Naive B cell (primary cell): ENCODE data around the gene RNASE11. TPM values are rescaled to one million over a fixed set of nuclear protein-coding genes. Genes with fewer than 3 reads are reported as not detected.
"Not testable (repeated sequence)": the region's sequence is repeated elsewhere in the genome, so short reads cannot be mapped to it uniquely, and the experiment has no call there.

Source experiments
- ATAC-seq, 2 donors: fragments of 150-1000 bp; cut with Tn5 transposase; 2 replicates each; pipeline ENCODE4 v1.10.0; 2021; ENCODE audit warnings: low read depth in 2 of 2, mild to moderate bottlenecking in 2 of 2, moderate library complexity in 2 of 2
- DNase-seq: peaks from one replicate; pipeline ENCODE4 v3.0.0; 2022
- H3K27ac Mint-ChIP-seq, 6 donors: one replicate each; pipeline ENCODE4 v1.8.0; 2020 to 2022; ENCODE audit warnings: mild to moderate bottlenecking in 6 of 6, mixed read lengths in 6 of 6, moderate library complexity in 5 of 6, inconsistent platforms in 2 of 6
- H3K27me3 Mint-ChIP-seq, 3 donors: one replicate each; pipeline ENCODE4 v1.8.0; 2021 to 2022; ENCODE audit warnings: mixed read lengths in 3 of 3, mild to moderate bottlenecking in 1 of 3
- H3K36me3 Mint-ChIP-seq, 2 donors: one replicate each; pipeline ENCODE4 v1.8.0; 2020 to 2022; ENCODE audit warnings: mixed read lengths in 2 of 2, inconsistent platforms in 1 of 2, mild to moderate bottlenecking in 1 of 2
- H3K4me1 Mint-ChIP-seq, 3 donors: one replicate each; pipeline ENCODE4 v1.8.0; 2020 to 2022; ENCODE audit warnings: mixed read lengths in 3 of 3, inconsistent platforms in 1 of 3, mild to moderate bottlenecking in 1 of 3, moderate library complexity in 1 of 3
- H3K4me3 Mint-ChIP-seq, 8 donors: one replicate each; pipeline ENCODE4 v1.8.0; 2020 to 2022; ENCODE audit warnings: mild to moderate bottlenecking in 8 of 8, mixed read lengths in 8 of 8, moderate library complexity in 8 of 8, inconsistent platforms in 2 of 8
- H3K9me3 Mint-ChIP-seq, 7 donors: one replicate each; pipeline ENCODE4 v1.8.0; 2020 to 2022; ENCODE audit warnings: mixed read lengths in 7 of 7, mild to moderate bottlenecking in 5 of 7, inconsistent platforms in 2 of 7, moderate library complexity in 1 of 7
- polyA plus RNA-seq, 6 donors: library from polyadenylated mRNA; unstranded; fragments of 300-500 nt; fragmentation: Illumina TruSeq; gene quantifications; one replicate each; pipeline ENCODE4 v1.2.3, GENCODE V29; 2021; ENCODE audit warnings: low read depth in 6 of 6

Gene RNASE11
- polyA plus RNA-seq, 6 donors from 2014 or later: not detected

DNA sequence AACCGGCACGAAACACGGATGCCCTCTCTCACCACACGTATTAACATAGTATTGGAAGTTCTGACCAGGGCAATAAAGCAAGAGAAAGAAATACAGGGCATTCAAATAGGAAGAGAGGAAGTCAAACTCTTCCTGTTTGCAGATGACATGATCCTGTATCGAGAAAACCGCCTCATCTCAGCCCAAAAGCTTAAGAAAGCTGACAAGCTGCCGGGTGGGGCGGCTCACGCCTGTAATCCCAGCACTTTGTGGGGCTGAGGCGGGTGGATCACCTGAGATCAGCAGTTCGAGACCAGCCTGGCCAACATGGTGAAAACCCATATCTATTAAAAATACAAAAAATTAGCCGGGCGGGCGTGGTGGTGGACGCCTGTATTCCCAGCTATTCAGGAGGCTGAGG is 36.0 kb upstream of the RNASE11 start:
- H3K9me3 Mint-ChIP-seq: peaks cover 0 to 5% (median 0%) of the 10 kb centered on the region in 7 donors
- H3K27me3 Mint-ChIP-seq: peaks cover 5 to 74% (median 56%) of the 10 kb centered on the region in 3 donors
- DNase-seq: no peak
- H3K4me1 Mint-ChIP-seq: peaks cover 49 to 63% (median 54%) of the 10 kb centered on the region in 3 donors
- H3K27ac Mint-ChIP-seq: peak overlapping the region in 3 of 6 donors; percentile 4 to 99 (median 80)
- no peak for ATAC-seq
- H3K4me3 Mint-ChIP-seq: peak overlapping the region; percentile 34 to 94 (median 83)
- H3K36me3 Mint-ChIP-seq: no peaks in the 10 kb centered on the region

DNA sequence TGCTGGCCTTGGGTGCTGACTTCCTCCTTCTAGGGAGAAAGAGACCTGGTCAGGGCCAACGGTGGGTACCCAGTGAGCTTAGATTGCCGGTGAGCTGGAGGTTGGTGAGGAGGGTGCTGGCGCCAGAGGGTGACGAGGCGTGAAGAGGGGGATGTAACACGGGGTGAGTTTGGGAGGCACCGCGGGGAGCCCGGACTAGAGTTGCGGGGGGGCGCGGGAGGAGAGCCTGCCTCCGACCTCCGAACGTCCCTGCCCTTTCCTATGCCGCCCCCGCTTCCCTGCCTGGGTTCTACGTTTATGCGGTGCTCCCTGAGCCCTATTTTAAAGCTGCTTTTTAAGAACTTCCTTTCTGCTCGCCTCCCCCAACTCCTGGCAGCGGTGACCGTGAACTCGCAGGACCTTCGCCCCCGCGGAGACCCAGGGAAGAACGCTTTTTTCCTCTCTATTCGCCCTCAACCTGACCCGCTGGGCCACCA is 35.1 kb upstream of the RNASE11 start:
- H3K36me3 Mint-ChIP-seq: no peaks in the 10 kb centered on the region
- peak overlapping the region in 4 of 6 donors; percentile 60 to 99 (median 74) for H3K27ac Mint-ChIP-seq
- peak overlapping the region; percentile 64 to 92 (median 82) for H3K4me3 Mint-ChIP-seq
- H3K27me3 Mint-ChIP-seq: peaks cover 5 to 67% (median 52%) of the 10 kb centered on the region in 3 donors
- H3K4me1 Mint-ChIP-seq: peaks cover 45 to 54% (median 50%) of the 10 kb centered on the region in 3 donors
- DNase-seq (no peak), ATAC-seq (no peak)
- peaks cover 0 to 5% (median 0%) of the 10 kb centered on the region in 7 donors for H3K9me3 Mint-ChIP-seq

DNA sequence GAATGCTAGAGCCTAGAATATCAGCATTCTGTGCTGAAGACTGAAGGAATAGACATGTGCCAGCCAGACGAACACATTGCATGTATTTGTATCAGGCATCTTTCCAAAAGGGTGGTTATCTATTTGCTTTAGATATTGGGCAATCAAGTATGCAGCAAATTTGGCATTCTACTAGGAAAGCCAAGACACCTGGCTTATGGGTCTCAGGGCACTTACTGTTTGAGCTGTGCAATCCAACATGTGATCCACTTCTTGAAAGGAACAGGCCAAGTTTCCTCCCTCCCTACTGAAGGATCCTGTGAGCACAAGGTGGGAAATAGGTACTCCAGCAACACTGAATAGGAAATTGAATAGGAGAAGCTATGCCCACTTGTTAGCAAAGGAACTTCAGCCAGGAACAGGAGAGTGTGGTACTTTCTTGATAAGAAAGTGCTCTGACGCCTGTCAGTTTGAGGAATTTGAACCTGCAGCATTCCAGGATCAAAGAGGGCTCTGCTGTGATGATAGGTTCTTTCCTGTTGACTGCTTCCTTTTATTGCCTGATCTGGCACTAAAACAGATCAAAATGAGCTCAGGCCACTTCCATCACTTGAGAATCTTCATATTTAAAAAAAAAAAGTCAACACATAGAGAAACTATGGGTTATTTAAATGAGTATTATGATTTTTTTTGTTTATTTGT is 33.1 kb upstream of the RNASE11 start:
- Mint-ChIP-seq H3K9me3 (peaks cover 0 to 5% (median 0%) of the 10 kb centered on the region in 7 donors), H3K27me3 (peaks cover 5 to 50% (median 48%) of the 10 kb centered on the region in 3 donors), H3K36me3 (no peaks in the 10 kb centered on the region), H3K27ac (no peak overlapping the region), H3K4me1 (peaks cover 43 to 54% (median 44%) of the 10 kb centered on the region in 3 donors), H3K4me3 (no peak overlapping the region)
- DNase-seq: no peak
- no peak for ATAC-seq

DNA sequence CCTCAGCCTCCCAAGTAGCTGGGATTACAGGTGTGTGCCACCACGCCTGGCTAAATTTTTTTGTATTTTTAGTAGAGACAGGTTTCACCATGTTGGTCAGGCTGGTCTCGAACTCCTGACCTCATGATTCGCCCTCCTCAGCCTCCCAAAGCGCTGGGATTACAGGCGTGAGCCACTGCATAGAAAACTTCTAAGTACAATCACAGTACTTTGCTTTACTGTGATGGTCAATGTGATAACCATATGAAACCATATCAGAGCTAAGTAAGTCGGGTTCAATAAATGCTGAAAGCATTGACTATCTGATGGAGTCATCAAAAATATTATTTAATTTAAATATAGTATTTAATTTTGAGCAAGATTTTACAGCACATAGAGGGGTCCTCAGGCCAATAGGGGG is 31.9 kb upstream of the RNASE11 start:
- H3K4me1 Mint-ChIP-seq: peaks cover 33 to 42% (median 39%) of the 10 kb centered on the region in 3 donors
- H3K4me3 Mint-ChIP-seq, H3K27ac Mint-ChIP-seq, ATAC-seq, DNase-seq, H3K36me3 Mint-ChIP-seq, H3K9me3 Mint-ChIP-seq: not testable (repeated sequence)
- peaks cover 5 to 40% (median 38%) of the 10 kb centered on the region in 3 donors for H3K27me3 Mint-ChIP-seq

DNA sequence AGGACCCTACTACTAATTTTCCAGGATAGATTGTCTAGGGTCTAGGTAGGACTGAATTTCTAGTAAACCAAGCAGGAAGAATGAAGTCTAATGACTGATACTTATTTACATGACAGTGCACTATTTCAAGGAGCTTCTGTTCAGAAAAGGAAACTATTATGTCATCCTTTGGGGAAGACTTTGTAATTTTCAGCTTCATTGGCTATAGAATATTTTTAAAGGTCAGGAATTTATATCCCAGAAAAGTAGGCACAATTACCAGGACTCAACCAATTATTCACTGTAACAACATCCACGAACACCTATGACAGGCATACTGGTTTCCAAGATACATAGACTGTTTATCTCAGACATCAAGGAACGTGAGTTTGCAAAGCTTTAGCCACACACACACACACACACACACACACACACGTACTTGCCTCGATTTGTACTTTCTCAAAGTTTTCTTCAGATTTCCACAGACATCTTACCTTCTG is 30.5 kb upstream of the RNASE11 start:
- Mint-ChIP-seq H3K4me3 (peak overlapping the region in 1 of 8 donors; percentile 22), H3K9me3 (no peaks in the 10 kb centered on the region), H3K27me3 (peaks cover 5 to 27% (median 27%) of the 10 kb centered on the region in 3 donors), H3K36me3 (no peaks in the 10 kb centered on the region), H3K4me1 (peaks cover 19 to 30% (median 28%) of the 10 kb centered on the region in 3 donors), H3K27ac (no peak overlapping the region)
- DNase-seq: no peak
- no peak for ATAC-seq

DNA sequence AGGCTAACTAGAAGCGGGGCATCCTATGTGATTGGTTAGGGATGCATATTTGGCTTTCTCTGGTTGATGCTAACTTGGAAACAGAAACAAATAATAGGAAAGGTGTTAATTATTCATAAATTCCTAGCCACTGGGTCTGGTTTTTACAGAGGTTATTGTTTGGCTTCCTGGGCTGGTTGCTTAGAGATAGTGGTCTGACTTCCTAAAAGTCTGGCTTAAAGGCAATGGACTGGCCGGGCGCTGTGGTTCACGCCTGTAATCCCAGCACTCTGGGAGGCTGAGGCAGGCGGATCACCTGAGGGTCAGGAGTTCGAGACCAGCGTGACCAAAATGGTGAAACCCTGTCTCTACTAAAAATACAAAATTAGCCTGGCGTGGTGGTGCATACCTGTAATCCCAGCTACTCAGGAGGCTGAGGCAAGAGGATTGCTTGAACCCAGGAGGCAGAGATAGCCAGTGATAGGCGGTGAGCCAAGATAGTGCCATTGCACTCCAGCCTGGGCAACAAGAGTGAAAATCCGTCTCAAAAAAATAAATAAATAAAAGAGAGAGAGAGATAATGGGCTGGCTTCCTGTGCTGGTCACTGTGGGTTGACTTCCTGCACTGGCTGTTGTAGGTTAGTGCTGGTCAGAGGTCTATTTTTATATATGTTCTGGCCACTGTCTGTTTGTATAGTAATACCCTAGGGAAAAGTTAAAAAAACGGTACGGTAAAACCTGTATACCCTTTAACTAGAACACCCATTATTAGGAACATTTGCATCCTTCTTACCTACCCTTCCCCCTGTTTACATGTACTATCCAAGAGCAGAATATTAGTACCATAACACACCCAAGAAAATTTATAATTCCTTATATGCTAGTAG is 29.6 kb upstream of the RNASE11 start:
- peaks cover 1 to 25% (median 18%) of the 10 kb centered on the region in 3 donors for H3K27me3 Mint-ChIP-seq
- H3K4me1 Mint-ChIP-seq: peaks cover 9 to 21% (median 19%) of the 10 kb centered on the region in 3 donors
- H3K9me3 Mint-ChIP-seq: no peaks in the 10 kb centered on the region
- no peak overlapping the region for H3K27ac Mint-ChIP-seq
- ATAC-seq: no peak
- no peaks in the 10 kb centered on the region for H3K36me3 Mint-ChIP-seq
- peak overlapping the region in 1 of 8 donors; percentile 22 for H3K4me3 Mint-ChIP-seq
- DNase-seq: no peak

DNA sequence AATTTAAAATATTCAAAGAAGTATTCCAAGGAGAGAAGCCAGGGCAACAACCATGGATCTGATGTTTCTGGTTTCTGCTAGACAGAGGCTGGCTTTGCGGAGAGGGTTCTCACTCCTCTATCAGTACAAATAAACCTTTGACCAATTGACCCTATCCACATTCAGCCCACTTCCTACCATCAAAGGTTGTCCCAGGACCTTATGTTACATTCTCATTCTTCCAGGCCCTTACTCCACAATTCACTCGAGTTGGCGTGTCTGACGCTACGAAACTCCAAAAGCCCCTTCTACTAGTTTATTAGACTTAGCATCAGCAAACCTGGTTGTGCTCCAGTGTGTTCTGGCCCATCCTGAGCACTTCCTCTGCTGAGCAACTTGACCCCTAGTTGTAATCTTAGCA is 28.2 kb upstream of the RNASE11 start:
- Mint-ChIP-seq H3K27me3 (peaks cover 0 to 20% (median 8%) of the 10 kb centered on the region in 3 donors), H3K4me3 (peak overlapping the region in 1 of 8 donors; percentile 41), H3K36me3 (no peaks in the 10 kb centered on the region), H3K27ac (peak overlapping the region in 1 of 6 donors; percentile 71), H3K4me1 (peaks cover 2 to 20% (median 11%) of the 10 kb centered on the region in 3 donors), H3K9me3 (no peaks in the 10 kb centered on the region)
- ATAC-seq (no peak), DNase-seq (no peak)

DNA sequence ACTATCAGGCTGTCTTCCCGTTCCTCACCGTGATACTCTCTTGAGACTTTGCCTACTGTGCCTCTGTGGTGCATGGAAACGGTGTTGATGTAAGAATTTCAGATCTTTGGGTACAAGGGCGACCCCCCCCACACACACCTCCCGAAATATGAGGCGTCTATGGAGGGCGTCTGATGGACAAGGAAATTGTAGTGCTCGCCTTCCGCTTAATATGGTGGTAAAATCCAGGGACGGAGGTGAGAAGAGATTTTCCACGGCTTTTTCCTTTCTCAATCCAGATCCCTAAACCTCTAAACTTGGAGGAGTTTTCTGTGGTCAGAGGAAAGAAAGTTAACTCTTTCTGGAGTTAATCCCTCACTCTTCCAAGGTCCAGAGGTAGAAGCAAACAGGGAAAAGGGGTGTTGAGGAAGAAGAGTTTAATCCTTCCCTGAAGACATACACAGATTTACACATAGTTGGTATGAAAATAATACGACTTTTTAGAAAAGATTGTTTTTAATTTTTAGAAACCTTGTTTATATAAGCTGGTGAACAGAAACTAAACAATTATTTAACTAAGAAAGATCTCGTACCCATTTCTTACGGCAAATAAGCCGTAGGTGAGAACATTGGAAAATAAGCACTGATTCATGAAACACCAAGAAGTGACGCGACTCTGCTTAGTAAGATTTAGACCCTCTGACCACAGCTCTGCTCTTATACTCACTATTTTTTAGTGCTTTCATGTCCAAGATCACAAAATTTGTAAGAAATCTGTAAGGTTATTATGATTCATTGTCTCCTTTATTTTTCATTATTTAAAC is 26.4 kb upstream of the RNASE11 start:
- no peak for ATAC-seq
- H3K36me3 Mint-ChIP-seq: no peaks in the 10 kb centered on the region
- peaks cover 0 to 12% (median 7%) of the 10 kb centered on the region in 3 donors for H3K27me3 Mint-ChIP-seq
- no peaks in the 10 kb centered on the region for H3K9me3 Mint-ChIP-seq
- no peak overlapping the region for H3K4me3 Mint-ChIP-seq
- DNase-seq: no peak
- H3K27ac Mint-ChIP-seq: no peak overlapping the region
- peaks cover 2 to 20% (median 11%) of the 10 kb centered on the region in 3 donors for H3K4me1 Mint-ChIP-seq

DNA sequence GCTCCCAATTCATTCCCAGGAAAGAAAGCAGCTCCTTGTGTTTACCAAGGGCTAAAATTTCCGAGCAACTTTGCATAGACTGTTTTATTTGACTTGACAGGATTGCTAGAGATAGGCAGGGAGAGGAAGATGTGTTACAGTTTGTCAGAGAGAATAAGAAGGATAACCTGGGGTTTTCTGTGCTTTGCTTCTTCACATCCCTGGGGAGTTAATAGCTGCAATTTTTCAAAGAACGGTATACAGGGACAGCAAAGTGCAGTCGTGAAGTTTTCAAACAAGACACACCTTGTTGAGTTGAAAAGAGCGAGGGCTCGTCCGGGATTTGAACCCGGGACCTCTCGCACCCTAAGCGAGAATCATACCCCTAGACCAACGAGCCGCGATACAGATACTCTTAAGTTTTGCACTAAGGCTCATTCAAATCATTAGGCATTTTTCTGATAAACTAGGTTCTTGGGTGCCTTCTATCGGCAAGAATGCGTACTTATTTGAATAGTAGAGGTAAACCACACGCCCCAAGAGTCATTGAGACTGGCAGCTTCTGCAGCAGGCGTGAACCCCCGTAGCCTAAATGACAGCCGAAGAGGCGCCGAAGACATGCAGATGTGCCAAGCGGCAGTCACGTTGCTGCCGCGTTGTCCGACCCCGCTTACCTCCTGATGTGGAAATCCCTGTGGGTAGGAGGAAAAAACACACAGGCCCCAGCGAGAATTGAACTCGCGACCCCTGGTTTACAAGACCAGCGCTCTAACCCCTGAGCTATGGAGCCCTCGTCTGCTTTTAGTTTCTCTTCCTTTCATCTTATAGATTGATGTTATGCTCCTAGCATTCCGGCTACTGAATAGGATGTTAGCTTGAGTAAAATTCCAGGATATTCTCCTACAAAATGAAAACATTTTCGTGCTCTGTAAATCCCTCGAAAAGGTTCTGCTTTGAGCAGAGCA is 25.6 kb upstream of the RNASE11 start:
- DNase-seq (peak; percentile 88), ATAC-seq (peak; percentile 66 to 69)
- Mint-ChIP-seq H3K9me3 (no peaks in the 10 kb centered on the region), H3K4me3 (no peak overlapping the region), H3K27me3 (peaks cover 0 to 7% (median 0%) of the 10 kb centered on the region in 3 donors), H3K4me1 (peaks cover 2 to 22% (median 11%) of the 10 kb centered on the region in 3 donors), H3K27ac (no peak overlapping the region), H3K36me3 (no peaks in the 10 kb centered on the region)

DNA sequence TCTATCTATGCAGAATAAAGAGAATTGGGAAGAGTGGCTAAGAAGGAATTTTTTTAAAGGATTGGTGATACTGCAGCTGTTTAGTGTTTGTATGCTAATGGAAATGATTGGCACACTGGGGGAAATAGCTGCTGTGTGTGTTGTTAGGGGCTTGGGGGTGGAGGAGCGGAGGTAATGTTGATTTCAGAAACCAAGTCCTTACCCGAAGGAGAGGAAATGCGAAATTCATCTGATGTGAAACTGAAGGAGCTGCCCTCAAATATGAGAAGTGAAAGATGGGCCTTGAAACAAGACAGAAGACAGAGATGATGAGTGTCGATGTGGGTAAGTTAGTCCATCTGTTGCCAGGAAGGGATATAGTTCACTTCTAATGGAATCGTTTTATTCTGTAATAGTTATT is 24.6 kb upstream of the RNASE11 start:
- Mint-ChIP-seq H3K27ac (no peak overlapping the region), H3K36me3 (no peaks in the 10 kb centered on the region), H3K9me3 (no peaks in the 10 kb centered on the region), H3K27me3 (no peaks in the 10 kb centered on the region), H3K4me1 (peaks cover 2 to 19% (median 3%) of the 10 kb centered on the region in 3 donors), H3K4me3 (no peak overlapping the region)
- ATAC-seq: peak; percentile 58 to 64
- peak; percentile 82 for DNase-seq

DNA sequence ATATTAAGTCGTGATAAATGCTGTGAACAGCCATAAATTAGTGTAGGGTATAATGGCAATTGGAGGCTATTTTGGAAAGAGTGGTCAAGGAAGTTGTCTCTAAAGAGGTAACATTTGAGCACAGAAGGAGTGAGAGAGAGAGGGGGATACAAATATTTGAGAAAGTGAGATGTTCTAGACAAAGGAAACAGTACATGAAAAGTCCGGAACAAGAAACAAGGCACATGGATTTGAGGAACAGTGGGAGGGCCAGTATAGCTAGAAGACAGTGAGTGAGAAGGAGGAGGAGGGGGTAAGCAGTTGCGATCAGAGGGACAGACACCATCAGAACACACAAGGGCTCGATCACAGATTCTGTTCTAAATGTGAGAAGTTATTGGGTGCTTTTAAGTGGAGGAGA is 23.5 kb upstream of the RNASE11 start:
- no peak overlapping the region for H3K27ac Mint-ChIP-seq

More for the DNA sequence above, 23.5 kb upstream of the RNASE11 start:
- DNase-seq (no peak), ATAC-seq (no peak)
- Mint-ChIP-seq H3K27me3 (no peaks in the 10 kb centered on the region), H3K4me1 (peaks cover 0 to 16% (median 2%) of the 10 kb centered on the region in 3 donors), H3K4me3 (no peak overlapping the region), H3K36me3 (no peaks in the 10 kb centered on the region), H3K9me3 (no peaks in the 10 kb centered on the region)
